HG02588 (cell line): ENCODE data around the gene CGNL1.

ENCODE experiments used
- ATAC-seq: cut with Tn5 transposase; IDR thresholded peaks from one replicate; pipeline ENCODE4 v1.9.1; 2021; ENCODE audit warnings: mild to moderate bottlenecking, moderate library complexity; ENCODE audit not compliant: unreplicated experiment

CGNL1 gene

DNA sequence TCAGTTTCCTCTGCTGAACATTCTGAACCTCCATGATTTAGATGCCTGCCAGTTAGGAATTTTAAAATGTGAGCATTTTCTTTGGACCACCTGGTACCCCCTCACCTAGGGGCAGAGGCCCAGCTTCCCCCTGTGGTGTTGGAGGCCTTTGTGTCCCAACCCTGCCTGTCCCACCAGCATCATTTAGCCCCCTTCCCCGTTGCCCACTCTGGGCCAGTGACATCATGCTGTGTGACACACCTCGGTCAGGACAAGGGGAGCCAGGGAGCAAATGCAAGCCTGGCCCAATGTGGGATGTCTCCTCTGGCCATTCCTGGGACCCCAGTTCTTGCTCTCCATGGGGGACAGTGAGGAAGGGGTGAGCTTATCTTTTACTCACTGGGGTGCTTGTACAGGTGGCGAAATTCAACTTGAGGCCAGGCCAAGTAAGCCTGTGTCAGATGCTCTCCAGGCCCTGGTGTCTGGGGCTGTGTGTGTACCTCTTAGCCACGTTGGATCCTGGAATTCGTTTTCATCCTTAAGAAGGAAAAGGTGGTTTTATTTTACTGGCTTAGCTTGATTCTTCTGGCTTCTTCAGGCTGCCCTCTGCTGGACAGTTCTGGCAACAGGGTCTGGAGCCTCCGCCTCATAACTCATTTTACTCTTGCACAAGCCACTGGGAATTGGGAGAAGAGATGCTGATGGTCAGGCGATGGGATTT lies 165.7 kb downstream of the CGNL1 start:
- ATAC-seq, result no peak

DNA sequence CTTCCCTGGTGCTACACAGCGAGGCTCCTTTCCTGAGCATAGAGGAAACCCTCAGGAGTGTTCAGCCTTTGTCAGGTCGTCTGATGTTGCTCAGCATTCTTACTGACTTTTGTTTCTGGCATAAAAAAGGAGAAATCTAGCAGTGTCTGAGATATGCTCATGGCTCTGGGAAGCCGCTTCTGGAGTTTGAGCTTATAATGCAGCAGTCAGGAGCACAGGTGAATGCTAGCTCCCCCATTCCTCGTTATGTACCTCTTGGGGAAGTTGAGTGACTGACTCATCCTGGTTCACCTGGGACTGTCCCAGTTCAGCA lies 166.2 kb downstream of the CGNL1 start:
- ATAC-seq, result no peak

DNA sequence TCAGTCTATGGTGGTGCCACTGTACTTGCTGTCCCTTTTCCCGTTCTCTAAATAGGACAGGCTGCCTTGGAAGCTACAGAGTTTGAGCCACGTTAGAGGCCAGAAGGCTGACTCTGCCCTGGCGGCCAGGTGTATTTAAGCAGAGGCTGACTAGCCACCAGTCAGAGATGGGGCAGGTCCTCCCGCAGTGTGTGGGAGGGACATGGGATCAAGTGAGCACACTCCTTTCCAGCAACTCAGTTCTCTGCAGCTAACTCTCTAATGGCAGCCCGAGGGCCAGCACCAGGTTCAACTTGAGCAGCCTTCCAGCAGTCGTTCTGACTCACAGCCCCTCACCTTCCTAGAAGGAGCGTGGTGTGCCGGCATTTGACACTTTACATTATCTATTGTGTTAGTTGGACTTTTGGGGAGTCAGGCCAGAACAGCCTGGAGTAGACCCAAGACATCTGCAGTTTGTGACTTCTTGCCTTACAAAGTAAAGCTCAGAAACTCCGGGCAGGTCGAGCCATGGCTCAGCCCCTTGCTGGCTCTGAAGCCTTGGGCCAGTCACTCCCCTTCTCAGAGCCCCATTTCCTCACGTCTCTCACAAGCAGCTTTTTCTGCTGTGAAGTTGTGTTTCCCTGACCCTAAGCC lies 168.7 kb downstream of the CGNL1 start:
- ATAC-seq, result no peak

GRCh38 chr15:57545995-57546394 lies 169.7 kb downstream of the CGNL1 start:
- ATAC-seq, result no peak

GRCh38 chr15:57547243-57547755 lies 171.0 kb downstream of the CGNL1 start:
- no peak for ATAC-seq

GRCh38 chr15:57548351-57548750 lies 172.0 kb downstream of the CGNL1 start:
- no peak for ATAC-seq

DNA sequence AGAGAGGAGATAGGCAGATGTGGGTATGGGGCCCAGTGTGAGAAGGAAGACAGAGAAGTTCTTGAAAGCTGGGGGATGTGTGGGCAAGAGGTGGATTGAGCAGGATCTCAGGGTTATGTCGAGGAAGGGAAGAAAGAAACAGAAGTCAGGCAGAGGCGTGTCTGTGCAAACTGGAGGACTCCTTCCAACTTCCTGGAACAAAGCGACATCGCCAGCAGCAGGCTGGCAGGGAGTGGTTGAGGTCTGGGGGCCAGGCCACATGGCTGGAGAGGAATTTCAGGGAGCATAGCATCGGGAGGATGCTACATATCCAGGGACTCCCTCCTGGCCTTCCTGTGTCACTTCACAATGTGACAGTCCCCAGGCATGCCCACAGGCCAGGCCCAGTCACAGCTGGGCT lies 172.5 kb downstream of the CGNL1 start:
- no peak for ATAC-seq

GRCh38 chr15:57549935-57550334 lies 173.6 kb downstream of the CGNL1 start:
- ATAC-seq, result no peak

DNA sequence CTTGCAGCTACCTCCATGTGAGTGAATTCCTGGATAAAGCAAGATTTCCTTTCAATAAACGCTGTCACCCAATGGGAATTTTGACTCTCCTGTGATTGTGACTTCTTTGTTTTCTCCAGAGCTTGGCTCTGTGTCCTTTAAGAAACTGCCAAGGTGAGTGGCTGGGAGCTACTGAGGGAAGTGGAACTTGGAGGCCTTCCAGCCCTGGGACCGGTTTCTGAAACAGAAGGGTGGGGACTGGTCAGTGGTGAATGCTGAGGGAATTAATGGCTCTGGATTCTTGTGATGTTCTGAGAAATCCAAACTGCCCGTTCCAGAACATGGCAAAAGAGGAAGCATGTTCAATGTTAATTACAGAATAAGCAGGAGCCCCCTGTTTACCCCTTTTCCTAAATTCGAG lies 174.3 kb downstream of the CGNL1 start:
- ATAC-seq, result no peak

GRCh38 chr15:57551715-57552677 lies 175.7 kb downstream of the CGNL1 start:
- ATAC-seq, result no peak

DNA sequence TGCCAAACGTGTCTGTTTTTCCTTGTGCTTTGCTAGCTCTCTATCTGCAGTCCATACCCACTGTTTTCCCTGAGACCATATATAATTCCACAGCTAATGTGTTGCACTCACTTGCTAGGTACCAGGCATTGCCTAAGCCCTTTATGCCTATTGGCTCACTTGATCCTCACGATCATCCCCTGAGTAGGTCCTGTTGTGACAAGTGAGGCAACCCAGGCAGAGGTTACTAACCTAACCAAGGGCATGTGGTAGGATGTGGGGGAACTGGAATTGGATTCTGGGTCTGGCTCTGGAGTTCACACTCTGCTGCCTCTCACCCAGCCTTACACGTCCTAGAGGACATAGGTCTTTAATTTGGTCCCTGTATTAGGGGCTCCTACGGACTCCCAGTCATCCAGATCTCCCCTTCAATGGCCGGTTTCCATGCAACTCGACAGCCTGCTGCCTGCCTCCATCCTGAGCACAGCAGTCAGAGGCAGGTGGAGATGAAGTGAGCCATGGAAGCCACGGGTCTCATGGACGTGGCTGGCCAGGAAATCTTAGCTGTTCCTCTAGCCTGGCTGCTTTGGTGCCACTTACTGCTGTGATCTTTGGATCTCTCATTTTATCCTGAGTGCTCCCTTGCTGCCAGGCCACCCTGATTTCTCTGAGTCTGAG lies 176.5 kb downstream of the CGNL1 start:
- ATAC-seq, result no peak

GRCh38 chr15:57553526-57553925 lies 177.2 kb downstream of the CGNL1 start:
- ATAC-seq, result no peak

DNA sequence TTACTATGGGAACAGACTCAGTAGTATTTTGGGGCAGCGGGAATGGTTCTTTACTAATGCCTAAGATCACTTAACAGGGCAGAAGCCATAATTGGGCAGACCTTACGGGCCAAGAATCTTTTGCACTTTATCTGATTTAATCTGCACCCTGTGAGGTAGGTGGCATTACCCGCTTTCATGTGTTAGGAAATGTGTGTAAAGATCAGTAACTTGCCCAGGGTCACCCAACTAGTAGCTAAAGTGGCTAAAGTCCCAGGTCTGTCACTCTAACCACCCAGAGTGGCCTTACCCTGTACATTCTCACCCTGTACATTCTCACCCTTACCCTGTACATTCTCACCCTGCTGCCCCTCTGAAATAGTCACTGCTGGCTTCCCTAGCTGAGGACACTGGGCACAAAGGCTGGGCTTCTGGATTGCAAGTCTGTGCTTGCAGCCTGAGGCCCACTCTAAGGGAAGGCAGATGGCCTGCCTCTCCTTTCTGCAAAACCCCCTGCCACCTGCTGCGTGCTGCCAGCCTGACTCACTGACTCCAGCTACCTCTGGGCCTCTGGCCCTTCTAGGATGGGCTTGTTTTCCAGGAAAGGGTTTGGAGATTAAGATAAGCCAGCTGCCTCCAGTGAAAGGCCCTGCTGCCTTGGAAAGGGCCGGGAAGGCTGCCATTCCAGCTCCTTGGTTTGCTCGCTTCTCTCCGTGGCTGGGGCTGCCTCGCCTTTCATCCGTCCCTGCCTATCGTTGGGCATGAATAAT lies 177.9 kb downstream of the CGNL1 start:
- no peak for ATAC-seq

DNA sequence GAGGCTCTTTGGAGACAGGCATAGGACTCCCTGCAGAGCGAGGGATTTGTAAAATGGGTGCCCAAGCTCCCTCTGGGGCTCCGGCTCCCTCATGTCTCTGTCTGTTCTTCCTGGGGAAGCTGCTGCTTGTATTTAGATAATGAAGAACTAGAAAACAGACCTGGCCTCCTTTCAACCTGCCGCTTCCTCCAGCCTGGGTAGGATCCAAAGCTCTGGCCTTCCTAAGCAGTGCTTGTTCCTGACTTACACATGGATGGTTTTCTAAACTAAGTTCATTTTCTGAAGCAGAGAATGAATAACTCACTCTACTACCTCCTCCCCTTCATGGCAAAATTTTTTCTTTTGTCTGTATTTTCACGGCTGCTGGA lies 178.5 kb downstream of the CGNL1 start:
- no peak for ATAC-seq

DNA sequence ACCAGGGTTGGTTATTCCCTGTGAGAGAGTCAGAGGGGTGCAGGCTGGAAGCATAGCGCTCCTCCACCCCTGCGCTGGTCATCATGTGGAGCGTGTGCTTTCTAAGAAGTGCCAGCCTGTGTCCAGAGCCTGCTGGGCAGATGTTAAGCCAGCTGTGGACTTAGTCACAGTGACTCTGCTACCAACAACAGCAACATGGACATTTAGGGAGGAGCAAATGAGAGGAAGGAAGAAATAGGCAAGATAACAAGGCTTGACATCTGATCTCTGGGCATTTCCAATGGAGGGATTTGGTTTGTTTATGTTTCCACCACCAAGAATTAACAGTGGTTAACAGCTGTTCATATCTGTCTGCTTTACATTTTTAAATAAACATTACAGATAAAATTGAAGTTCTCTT lies 179.0 kb downstream of the CGNL1 start:
- ATAC-seq, result no peak

- ATAC-seq, result no peak
Observed at GRCh38 chr15:57556040-57556439, 179.7 kb downstream of the CGNL1 start.

DNA sequence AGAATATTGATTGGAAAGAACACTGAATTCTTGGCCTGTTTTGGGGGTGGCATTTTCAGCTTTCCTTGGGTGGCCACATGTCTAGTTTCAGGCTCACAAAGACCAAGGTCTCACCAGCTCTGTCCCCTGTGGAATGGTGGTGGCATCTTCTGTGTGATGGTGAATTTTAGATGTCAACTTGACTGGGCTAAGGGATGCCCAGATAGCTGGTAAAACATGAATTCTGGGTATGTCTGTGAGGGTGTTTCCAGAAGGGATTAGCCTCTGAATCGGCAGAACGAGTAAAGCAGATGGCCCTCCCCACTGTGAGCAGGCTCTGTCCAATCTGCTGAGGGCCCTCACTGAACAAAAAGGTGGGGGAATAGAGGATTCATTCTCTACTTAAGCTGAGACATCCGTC lies 181.0 kb downstream of the CGNL1 start:
- no peak for ATAC-seq

GRCh38 chr15:57557810-57558209 lies 181.5 kb downstream of the CGNL1 start:
- ATAC-seq, result no peak

DNA sequence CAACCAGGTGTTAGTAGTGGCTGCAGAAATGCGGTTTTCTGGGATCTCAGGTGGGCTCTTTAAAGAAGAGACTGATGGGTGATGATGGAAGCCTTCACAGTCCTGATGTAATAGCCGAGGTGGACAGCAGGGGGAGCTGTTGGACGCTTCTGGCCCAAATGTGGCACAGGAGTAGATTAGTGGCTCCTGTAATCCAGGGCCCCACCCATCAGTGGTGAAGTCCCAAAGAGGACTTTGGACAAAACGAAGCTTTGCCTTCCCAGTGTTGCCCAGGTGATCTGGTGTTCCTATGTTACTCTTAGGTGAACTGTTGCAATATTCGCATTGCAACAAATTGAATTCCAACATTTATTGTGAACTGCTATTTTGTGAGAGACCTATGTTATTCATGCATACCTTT lies 183.6 kb downstream of the CGNL1 start:
- ATAC-seq, result no peak

DNA sequence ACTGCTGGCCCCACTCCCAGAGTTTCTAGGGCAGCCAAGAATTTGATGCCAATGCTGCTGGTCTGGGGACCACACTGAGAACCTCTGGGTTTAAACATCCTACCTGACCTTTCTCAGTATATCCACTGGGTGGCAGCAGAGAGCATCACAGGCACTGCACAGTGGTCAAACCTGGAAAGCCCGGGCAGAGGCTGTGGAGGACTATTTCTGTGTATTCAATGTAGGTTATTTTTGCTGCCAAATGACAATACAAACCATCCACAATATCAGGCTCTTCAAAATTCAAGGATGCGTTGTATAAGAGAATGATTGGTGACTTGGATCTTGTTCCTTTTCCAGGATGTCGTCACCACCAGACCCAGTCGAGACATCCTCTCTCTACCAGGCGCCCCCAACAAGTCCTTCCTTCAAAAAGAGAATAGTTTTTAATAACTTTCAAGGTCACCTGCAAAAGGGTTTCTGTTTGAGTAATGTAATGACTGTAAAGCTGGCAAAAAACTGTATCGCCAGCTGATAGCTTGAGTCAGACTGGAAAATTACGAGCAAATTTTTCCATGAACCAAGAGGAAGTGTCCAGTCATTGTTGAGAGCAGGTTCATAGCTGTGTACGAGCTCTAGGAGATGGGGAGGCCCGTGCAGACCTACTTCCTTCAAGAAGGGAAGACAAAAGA lies 184.9 kb downstream of the CGNL1 start:
- peak; percentile 73 for ATAC-seq
